ENCODE results near the gene MTRR.

DNA sequence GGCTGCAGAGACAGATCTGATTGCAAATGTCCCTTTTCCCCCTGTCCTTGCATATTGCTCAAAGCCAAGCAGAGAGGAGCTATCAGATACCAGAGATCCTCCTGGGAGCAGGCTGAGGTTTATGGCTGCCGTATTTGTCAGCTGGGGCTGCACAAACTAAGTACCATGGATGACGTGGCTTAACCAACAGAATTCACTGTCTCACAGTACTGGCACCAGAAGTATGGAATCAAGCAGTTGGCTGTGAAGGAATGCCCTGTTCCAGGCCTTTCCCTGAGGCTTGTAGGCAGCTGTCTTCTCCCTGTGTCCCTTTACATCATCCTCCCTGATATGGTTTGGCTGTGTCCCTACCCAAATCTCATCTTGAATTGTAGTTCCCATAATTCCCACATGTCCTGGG, 20.7 kb upstream of the MTRR start:
- TF ChIP-seq, protein P1, sequence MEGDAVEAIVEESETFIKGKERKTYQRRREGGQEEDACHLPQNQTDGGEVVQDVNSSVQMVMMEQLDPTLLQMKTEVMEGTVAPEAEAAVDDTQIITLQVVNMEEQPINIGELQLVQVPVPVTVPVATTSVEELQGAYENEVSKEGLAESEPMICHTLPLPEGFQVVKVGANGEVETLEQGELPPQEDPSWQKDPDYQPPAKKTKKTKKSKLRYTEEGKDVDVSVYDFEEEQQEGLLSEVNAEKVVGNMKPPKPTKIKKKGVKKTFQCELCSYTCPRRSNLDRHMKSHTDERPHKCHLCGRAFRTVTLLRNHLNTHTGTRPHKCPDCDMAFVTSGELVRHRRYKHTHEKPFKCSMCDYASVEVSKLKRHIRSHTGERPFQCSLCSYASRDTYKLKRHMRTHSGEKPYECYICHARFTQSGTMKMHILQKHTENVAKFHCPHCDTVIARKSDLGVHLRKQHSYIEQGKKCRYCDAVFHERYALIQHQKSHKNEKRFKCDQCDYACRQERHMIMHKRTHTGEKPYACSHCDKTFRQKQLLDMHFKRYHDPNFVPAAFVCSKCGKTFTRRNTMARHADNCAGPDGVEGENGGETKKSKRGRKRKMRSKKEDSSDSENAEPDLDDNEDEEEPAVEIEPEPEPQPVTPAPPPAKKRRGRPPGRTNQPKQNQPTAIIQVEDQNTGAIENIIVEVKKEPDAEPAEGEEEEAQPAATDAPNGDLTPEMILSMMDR (IDR thresholded peaks at IDR 0.05): no peak
- TF ChIP-seq POLR2AphosphoS5 (IDR thresholded peaks at IDR 0.05) (no peak), POLR2A (IDR thresholded peaks at IDR 0.05) (no peak)

Measured in prostate gland (tissue), 2 donors.